ENCODE measurements around the gene WSCD1.

WSCD1 gene

DNA sequence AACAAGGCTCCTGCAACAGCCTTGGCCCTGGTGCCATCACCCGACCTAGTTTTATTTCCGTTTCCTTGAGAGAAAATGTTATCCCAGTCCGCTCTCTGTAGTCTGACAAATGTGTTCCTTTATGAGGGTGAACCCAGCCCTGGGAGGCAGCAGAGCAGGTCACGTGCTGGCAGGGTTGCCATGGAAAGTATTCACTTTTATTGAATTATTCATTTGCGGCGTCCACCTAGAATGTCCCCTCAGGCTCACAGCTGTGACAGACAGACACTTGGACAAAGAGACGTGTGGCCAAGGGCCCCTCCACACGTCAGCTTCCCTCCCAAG lies 90.0 kb downstream of the WSCD1 start:
- DNase-seq (ENCODE audit: low read depth in 3 of 3): no peak

DNA sequence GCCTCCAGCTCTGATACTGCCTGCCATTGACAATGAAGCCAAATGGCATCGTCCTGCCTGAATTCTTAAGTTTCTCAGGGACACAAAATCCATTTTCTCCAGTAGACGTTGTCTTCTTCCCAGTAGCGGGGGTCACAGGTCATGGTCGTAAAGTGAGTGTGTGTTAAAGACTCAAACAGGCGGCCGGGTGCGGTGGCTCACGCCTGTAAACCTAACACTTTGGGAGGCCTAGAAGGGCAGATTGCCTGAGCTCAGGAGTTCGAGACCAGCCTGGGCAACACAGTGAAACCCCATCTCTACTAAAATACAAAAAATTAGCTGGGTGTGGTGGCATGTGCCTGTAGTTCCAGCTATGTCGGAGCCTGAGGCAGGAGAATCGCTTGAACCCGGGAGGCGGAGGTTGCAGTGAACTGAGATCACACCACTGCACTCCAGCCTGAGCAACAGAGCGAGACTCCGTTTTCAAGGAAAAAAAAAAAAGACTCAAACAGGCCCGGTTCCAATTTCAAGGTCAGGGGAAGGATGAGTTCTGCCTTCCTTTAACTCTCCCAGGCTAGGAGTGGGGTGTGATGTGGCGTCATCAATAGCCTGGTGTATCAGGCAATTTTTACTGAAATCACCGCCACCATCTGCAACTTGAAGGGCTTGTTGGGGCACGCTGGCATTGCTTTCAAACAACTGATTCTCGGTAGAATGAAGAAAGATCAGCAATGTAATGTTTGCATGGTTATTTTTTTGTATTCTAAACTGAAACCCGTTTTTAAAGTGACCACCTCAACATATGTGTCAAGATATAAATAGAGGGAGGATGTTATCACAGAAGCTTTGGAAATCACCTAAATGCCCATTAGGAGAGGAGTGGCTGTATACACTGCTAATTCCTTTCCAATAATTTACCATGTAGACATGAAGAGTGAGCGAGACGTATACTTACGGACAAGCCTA lies 91.0 kb downstream of the WSCD1 start:
- DNase-seq (ENCODE audit: low read depth in 3 of 3): no peak

DNA sequence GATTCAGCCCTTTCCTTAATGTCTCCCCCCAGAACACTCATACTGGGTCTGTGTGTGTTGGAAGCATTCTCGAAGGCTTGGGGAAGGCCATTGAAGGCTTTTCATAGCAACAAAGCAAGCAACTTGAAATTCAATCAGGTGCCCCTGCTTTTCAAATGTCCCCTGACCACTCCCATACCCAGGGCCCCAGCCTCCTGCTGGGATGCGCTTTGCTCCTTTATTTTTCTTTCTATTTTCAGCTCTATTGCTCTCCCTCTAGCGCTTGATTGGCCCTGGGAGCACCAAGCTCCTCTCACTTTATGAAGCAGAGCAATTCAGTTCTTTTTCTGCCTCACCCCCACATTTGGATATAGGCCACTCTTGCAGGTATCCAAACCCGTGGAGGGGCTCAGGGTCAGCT lies 92.0 kb downstream of the WSCD1 start:
- no peak for DNase-seq (ENCODE audit: low read depth in 3 of 3)

DNA sequence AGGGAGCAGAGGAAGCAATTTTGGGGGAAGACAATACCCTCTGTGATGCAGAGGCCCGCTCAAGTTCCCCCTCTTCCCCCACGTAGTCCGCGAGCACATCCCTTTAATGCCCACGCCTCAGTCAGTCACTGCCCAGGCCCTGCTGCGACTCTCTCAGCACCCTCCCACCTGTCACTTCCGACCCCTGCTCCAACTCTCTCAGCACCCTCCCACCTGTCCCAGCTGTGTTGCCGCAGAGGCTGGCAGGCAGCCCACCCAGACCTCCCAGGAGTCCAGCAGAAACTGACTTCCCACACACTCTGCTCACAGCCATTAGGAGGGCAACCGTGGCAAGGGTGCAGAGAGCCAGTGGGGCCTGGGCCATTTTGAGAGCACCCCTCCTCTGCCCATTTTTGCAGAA lies 92.7 kb downstream of the WSCD1 start:
- DNase-seq (ENCODE audit: low read depth in 3 of 3): no peak

DNA sequence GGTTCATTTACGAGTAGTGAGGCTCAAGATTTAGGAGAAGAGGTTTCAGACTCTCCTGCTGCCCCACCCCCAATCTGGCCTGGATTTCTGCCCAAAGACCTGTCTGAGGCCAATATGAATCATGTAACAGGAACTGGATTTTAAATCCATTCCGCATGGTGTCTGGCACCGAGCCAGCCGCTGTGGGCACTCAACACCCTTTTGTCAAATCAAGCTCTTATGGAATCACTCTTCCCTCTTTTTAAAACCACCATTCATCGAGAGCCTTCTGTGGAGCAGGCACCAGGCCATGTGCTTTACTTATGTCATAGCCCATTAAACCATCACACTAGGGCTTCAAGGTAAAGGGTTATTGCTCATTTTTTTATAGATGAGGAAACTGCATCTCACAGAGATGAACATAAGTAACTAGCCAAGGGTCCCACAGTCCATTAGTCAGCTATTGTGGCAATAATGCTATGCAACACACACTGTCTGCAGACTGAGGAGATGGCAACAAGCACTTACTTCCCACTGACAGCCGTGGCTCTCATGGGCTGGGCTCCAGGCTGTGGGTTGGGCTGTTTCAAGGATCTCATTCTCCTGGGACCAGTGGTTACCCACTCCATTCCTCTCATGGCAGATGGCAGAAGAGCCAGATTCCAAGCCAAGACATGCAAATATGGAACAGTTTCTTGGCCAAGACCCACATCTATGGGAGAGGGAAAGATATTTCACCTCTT lies 93.6 kb downstream of the WSCD1 start:
- no peak for DNase-seq (ENCODE audit: low read depth in 3 of 3)

DNA sequence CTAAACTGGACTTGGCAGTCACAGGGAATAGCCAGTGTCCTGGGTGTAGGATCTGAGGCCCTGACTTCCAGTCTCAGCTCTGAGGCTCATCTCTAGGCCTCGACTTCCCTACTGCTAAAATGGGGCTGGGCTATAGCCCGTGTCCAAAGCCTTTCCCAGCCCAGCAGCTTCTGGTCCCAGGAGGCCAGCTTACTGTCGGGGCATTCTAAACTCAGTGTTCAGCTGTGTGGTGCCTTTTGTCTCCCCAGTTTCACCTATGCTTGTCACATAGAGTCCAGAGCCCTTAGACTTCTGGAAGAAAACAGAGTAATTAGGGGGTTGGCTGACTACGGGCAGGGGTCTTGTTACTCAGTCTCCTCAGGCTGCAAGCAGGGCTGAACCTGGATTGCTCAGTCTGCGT lies 94.8 kb downstream of the WSCD1 start:
- no peak for DNase-seq (ENCODE audit: low read depth in 3 of 3)

DNA sequence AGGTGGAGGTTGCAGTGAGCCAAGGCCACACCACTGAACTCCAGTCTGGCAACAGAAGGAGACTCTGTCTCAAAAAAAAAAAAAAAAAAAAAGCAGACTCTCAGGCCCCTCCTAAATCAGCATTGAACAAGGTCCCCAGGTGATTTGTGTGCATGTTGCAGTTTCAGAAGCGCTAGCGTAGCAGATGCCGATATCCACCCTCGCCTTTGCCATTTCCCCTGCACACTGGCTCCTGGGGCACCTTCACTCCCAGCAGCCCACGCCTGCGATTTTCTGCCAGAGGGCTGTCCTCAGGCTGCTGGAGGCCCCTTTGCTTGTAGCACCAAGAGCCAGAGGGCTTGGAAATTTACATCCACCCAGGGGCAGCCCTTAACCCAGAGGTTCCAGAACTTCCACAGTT lies 95.6 kb downstream of the WSCD1 start:
- DNase-seq (ENCODE audit: low read depth in 3 of 3): no peak

DNA sequence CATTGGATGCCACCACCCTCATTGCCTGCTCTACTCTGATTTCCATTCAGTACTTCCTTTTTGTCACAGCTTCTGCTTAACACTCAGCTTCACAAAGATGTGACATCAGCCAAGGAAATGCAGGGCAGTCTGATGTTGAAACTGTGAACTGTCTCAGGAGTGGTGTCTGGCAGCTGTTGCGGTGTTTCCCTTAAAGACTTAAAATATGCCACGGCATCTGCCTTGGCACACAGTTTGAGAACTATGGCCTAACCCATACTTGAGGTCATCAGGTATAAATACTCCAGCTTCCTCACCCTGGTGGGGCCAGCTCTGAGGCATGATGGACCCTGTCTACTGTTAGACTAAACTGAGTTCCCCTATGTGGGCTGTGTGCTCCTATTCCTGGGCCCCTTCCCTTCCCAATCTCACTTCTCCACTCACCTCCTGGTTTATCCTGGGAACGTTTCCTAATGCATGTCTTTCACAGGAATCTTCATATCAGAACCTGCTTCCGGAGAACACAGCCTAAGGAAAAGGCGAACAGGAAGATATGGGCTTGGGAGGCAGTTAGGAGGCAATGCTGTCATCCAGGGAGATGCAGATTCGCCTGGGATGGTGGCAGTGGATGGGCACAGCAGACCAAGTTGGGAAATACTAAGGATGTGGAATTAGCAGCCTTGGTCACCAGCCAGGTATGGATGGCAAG lies 96.5 kb downstream of the WSCD1 start:
- no peak for DNase-seq (ENCODE audit: low read depth in 3 of 3)

DNA sequence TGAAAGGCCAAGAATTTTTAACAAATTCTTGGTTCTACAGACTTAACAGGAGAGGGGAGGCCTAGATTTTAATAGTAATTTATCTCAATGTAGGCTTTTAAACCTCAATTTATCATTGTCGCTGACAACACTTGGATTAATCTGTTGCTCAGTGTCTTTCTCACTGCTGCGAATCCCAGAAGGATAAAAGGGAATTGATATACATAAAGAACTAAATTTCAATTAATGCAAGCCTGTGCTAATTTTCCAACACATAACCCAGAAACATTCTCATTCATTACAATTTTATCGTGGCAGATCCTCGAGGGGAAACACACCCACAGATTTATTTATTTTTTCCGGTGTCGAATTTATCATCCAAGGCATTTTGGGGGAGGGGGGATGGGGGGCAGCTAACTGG lies 98.1 kb downstream of the WSCD1 start:
- DNase-seq (ENCODE audit: low read depth in 3 of 3): no peak

DNA sequence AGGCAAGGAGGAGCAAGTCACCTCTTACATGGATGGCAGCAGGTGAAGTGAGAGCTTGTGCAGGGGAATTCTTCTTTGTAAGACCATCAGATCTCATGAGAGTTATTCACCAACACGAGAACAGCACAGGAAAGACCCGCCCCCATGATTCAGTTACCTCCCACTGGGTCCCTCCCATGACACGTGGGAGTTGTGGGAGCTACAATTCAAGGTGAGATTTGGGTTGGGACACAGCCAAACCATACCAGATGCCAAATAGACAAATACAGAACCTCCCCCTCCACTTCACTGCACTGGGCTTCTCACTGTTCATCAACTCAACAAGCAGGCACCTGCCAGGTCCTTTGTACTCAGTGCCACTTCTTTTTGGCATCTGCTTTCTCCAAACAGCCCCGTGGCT lies 100.2 kb downstream of the WSCD1 start:
- DNase-seq (ENCODE audit: low read depth in 3 of 3): peak in 1 of 3 experiments; percentile 5

DNA sequence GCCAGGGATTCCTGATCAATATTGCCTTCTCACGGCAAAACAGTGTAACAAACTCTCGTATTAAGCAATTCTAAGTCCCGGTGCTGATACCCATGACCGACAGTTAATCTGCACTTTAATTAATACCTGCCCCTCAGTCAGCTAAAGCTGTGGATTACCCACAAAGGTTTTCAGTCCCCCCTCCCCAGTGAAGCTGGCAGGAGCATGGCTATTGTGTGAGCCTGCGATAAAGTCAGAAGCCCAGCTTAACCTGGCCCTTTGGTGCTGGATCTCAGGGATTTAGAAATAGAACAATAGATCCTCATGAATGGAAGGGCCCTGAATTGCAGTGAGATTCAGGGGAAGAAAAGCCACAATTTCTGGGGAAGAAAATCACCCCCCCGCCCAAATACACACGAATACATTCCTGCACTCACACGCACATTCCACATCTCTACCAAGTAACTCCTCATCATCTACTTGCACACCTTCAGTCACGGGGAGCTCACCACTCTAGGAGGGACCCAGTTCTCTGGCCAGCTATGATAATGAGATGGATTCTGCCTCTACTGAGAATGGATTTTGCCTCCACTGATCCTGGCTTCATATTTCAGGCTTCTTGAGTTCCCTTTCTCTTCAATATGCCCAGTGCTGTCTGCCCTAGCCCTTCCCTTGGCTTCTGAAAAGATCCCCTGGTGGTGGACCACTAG lies 102.6 kb downstream of the WSCD1 start:
- DNase-seq (ENCODE audit: low read depth in 3 of 3): no peak

DNA sequence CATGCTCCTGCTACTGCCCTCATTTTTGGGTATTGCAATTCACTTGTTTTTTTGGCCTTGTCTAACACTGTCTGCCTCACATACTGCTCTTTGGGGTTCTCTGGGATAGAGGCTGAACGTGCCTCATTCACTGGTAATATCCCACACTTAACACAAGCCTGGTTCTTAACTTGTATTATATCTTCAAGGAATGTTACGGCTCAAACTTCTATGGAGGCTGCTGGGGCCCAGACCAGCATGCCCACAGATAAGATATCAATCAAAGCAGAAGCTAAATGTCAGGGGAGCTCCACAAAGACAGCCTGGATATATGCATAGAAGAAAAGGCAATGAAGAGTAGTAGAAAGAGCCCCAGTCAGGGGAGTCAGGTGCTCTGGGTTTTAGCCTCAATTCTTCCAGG lies 103.5 kb downstream of the WSCD1 start:
- DNase-seq (ENCODE audit: low read depth in 3 of 3): no peak

All from stimulated activated CD4-positive, alpha-beta T cell treated with anti-CD3 and anti-CD28 coated beads, TNF-alpha, amount 100 ng/mL, for 24 hours (primary cell).